ENCODE measurements around the gene DAAM2.

DAAM2 gene

DNA sequence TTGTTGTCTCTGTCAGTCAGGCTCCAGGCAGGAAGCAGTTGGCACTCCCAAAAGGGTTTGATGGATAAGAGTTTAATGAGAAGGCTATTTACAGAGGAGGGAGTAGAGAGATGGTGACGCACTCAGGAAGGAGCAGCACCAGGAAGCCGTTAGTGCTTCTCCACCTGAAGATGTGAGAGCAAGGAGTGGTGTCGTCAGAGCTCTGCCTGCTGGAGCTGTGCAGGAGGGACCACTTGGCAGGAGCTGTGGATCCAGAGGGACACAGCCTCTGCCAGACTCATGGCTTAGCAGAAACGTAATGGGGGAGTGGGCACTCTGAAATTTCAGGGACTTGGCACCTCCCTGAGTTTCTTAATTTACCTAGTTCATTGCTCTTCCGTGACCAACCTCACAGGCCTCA is 16.8 kb downstream of the DAAM2 start:
- TF ChIP-seq TCF12 (IDR thresholded peaks at IDR 0.05; ENCODE audit: low read depth) (no peak), ZBTB7A (IDR thresholded peaks at IDR 0.05; ENCODE audit: low read depth) (no peak), RAD21 (IDR thresholded peaks at IDR 0.05; ENCODE audit: low read depth) (no peak), FOXM1 (IDR thresholded peaks at IDR 0.05; ENCODE audit: borderline replicate concordance, low read depth) (no peak), YY1 (IDR thresholded peaks at IDR 0.05; ENCODE audit: low read depth) (no peak), CREB1 (IDR thresholded peaks at IDR 0.05; ENCODE audit: low read depth) (no peak), EGR1 (IDR thresholded peaks at IDR 0.05) (no peak), EP300 (IDR thresholded peaks at IDR 0.05; ENCODE audit: borderline replicate concordance) (no peak), NFIC (IDR thresholded peaks at IDR 0.05) (no peak), TEAD4 (IDR thresholded peaks at IDR 0.05) (no peak), CEBPB (IDR thresholded peaks at IDR 0.05) (no peak), TAF1 (IDR thresholded peaks at IDR 0.05; ENCODE audit: low read depth) (no peak)
- TF ChIP-seq, protein P1, sequence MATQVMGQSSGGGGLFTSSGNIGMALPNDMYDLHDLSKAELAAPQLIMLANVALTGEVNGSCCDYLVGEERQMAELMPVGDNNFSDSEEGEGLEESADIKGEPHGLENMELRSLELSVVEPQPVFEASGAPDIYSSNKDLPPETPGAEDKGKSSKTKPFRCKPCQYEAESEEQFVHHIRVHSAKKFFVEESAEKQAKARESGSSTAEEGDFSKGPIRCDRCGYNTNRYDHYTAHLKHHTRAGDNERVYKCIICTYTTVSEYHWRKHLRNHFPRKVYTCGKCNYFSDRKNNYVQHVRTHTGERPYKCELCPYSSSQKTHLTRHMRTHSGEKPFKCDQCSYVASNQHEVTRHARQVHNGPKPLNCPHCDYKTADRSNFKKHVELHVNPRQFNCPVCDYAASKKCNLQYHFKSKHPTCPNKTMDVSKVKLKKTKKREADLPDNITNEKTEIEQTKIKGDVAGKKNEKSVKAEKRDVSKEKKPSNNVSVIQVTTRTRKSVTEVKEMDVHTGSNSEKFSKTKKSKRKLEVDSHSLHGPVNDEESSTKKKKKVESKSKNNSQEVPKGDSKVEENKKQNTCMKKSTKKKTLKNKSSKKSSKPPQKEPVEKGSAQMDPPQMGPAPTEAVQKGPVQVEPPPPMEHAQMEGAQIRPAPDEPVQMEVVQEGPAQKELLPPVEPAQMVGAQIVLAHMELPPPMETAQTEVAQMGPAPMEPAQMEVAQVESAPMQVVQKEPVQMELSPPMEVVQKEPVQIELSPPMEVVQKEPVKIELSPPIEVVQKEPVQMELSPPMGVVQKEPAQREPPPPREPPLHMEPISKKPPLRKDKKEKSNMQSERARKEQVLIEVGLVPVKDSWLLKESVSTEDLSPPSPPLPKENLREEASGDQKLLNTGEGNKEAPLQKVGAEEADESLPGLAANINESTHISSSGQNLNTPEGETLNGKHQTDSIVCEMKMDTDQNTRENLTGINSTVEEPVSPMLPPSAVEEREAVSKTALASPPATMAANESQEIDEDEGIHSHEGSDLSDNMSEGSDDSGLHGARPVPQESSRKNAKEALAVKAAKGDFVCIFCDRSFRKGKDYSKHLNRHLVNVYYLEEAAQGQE (IDR thresholded peaks at IDR 0.05; ENCODE audit: low read depth) = no peak
- TF ChIP-seq, protein P2, sequence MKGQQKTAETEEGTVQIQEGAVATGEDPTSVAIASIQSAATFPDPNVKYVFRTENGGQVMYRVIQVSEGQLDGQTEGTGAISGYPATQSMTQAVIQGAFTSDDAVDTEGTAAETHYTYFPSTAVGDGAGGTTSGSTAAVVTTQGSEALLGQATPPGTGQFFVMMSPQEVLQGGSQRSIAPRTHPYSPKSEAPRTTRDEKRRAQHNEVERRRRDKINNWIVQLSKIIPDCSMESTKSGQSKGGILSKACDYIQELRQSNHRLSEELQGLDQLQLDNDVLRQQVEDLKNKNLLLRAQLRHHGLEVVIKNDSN (IDR thresholded peaks at IDR 0.05) = no peak
- TF ChIP-seq, protein P3, sequence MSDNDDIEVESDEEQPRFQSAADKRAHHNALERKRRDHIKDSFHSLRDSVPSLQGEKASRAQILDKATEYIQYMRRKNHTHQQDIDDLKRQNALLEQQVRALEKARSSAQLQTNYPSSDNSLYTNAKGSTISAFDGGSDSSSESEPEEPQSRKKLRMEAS (IDR thresholded peaks at IDR 0.05) = no peak

DNA sequence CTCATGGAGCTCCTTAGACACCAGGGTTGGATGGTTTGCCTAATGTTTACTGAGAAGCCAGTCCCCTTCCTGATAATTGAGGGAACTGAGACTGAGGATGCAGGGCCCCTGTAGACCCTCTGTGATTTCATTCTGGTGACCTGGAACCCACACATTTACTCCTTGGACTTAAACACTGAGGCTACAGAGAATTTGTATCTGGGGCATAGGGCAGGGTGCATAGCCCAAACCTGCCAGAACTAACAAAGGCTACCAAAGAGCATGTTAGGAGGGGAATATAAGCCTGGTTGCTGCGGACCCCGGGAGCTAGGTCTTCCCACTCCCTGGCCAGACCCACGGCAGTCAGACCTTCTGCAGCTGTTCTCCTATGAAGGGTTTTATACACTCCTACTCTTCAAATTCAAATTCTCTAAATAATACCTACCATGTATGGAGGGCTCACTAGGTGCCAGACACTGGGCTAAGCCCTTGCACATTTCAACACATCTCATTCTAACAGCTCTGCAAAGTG is 19.7 kb downstream of the DAAM2 start:
- TF ChIP-seq YY1 (IDR thresholded peaks at IDR 0.05; ENCODE audit: low read depth) = no peak
- TF ChIP-seq TCF12 (IDR thresholded peaks at IDR 0.05; ENCODE audit: low read depth) = no peak
- TF ChIP-seq TAF1 (IDR thresholded peaks at IDR 0.05; ENCODE audit: low read depth) = no peak
- TF ChIP-seq ZBTB7A (IDR thresholded peaks at IDR 0.05; ENCODE audit: low read depth) = no peak
- TF ChIP-seq CREB1 (IDR thresholded peaks at IDR 0.05; ENCODE audit: low read depth) = no peak
- no peak for TF ChIP-seq RAD21 (IDR thresholded peaks at IDR 0.05; ENCODE audit: low read depth)
- no peak for TF ChIP-seq EP300 (IDR thresholded peaks at IDR 0.05; ENCODE audit: borderline replicate concordance)
- TF ChIP-seq NFIC (IDR thresholded peaks at IDR 0.05) = no peak

DNA sequence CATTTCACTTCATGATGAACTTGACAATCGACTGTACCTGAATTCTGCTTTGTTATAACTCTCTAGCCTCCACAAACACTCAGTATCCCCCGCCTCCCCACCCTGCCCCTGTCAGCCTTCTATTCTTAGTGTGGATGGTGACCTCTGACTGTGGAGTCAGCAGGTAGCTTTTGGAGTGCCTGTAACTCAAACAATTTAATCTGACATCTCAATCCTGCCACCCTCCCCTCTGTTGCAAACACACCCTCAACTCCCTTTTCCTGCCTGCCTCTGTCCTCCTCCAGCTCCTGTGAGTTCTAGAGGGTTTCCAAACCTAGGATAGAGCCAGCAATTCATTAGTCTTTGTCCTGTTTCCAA is 20.3 kb downstream of the DAAM2 start:
- TF ChIP-seq NFIC (IDR thresholded peaks at IDR 0.05) (no peak), TCF12 (IDR thresholded peaks at IDR 0.05; ENCODE audit: low read depth) (no peak), RAD21 (IDR thresholded peaks at IDR 0.05; ENCODE audit: low read depth) (no peak), ZBTB7A (IDR thresholded peaks at IDR 0.05; ENCODE audit: low read depth) (no peak), TAF1 (IDR thresholded peaks at IDR 0.05; ENCODE audit: low read depth) (no peak), CEBPB (IDR thresholded peaks at IDR 0.05) (no peak), FOXM1 (IDR thresholded peaks at IDR 0.05; ENCODE audit: borderline replicate concordance, low read depth) (no peak), EP300 (IDR thresholded peaks at IDR 0.05; ENCODE audit: borderline replicate concordance) (no peak), TEAD4 (IDR thresholded peaks at IDR 0.05) (no peak), EGR1 (IDR thresholded peaks at IDR 0.05) (no peak), YY1 (IDR thresholded peaks at IDR 0.05; ENCODE audit: low read depth) (no peak), CREB1 (IDR thresholded peaks at IDR 0.05; ENCODE audit: low read depth) (no peak)
- TF ChIP-seq, protein P2 (IDR thresholded peaks at IDR 0.05) = no peak
- TF ChIP-seq, protein P1 (IDR thresholded peaks at IDR 0.05; ENCODE audit: low read depth) = no peak
- TF ChIP-seq, protein P3 (IDR thresholded peaks at IDR 0.05) = no peak

DNA sequence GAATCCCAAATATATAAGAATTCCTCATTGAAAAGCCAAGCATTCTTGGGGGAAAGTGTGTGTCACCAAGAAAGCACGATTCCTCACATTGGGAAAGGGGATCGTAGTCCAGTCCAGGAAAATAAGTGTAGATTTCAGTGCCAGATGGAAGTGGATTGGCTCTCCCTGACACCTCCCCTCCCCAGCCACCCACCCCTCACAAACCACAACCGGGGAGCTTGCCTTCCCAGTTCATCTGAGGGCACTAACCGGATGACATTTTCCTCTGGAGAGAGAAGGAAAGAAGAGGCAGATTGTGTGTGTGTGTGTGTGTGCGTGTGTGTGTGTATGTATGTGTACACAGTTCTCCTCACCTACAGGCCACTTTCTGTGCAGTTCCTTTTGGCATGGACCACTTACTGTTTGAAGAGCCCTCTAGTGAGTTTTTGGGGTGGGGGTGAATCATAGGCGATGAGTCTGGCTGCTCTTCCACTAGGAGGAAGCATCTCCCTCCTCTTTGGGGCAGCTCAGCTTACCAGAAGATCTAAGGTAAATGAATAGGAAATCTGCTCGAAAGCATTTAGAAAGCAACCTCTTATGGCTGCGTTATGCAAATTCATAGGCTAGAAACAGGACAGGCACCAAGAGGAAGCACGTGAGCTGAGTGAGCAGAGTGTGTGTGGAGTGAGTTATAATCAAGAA is 20.8 kb downstream of the DAAM2 start:
- TF ChIP-seq ZBTB7A (IDR thresholded peaks at IDR 0.05; ENCODE audit: low read depth) (no peak), RAD21 (IDR thresholded peaks at IDR 0.05; ENCODE audit: low read depth) (no peak), YY1 (IDR thresholded peaks at IDR 0.05; ENCODE audit: low read depth) (no peak), TAF1 (IDR thresholded peaks at IDR 0.05; ENCODE audit: low read depth) (no peak), CREB1 (IDR thresholded peaks at IDR 0.05; ENCODE audit: low read depth) (no peak), EP300 (IDR thresholded peaks at IDR 0.05; ENCODE audit: borderline replicate concordance) (no peak), TCF12 (IDR thresholded peaks at IDR 0.05; ENCODE audit: low read depth) (no peak), TEAD4 (IDR thresholded peaks at IDR 0.05) (no peak), NFIC (IDR thresholded peaks at IDR 0.05) (no peak), EGR1 (IDR thresholded peaks at IDR 0.05) (no peak), CEBPB (IDR thresholded peaks at IDR 0.05) (no peak), FOXM1 (IDR thresholded peaks at IDR 0.05; ENCODE audit: borderline replicate concordance, low read depth) (no peak)
- TF ChIP-seq, protein P3 (IDR thresholded peaks at IDR 0.05) = no peak
- TF ChIP-seq, protein P1 (IDR thresholded peaks at IDR 0.05; ENCODE audit: low read depth) = no peak
- TF ChIP-seq, protein P2 (IDR thresholded peaks at IDR 0.05) = no peak
